NCI-H187 treated with DMSO at 0.1 percent for 48 hours (cell line): ENCODE data around the gene CT55.
"Not testable (repeated sequence)": the region's sequence is repeated elsewhere in the genome, so short reads cannot be mapped to it uniquely, and the experiment has no call there.

Experiments used
- DNase-seq: peaks from one replicate; lab custom pipeline; 2025; lab: John Stamatoyannopoulos, UW

CT55 gene, protein sequence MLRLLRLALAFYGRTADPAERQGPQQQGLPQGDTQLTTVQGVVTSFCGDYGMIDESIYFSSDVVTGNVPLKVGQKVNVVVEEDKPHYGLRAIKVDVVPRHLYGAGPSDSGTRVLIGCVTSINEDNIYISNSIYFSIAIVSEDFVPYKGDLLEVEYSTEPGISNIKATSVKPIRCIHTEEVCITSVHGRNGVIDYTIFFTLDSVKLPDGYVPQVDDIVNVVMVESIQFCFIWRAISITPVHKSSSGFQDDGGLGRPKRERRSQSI

DNA sequence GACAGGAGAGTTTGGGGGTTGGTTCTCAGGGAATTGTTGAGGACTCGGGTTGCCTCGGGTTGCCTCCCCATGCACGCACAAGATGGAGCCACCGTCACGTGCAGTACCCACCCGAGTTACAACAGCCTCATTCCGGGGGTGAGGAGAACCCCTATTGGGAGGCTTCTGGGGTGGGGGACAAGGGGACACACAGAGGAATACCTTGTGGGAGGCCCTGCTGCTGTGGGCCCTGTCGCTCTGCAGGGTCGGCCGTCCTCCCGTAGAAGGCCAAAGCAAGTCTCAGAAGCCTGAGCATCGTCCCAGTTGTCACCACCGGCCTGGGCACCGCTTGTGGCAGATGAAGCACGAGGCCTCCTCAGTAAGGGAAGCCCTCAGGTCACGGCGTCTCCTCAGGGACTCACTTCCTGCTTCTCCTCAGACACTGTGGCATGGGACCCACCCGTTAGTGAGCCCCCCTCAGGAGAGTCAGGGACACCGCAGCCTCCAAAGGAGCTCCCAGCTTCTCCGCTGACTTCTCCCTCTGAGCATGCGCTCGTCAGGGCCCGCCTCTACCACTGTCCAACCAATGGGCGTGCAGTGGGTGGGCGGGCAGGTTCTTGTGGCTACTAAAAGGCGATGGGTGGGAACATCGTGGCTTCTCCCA is at the start of gene CT55:
Gene CT55, minus strand, starts transcription at position 522 of the 643 bp plus-strand sequence. Its CDS starts 227 bp downstream, at position 295.
- DNase-seq, result no peak

DNA sequence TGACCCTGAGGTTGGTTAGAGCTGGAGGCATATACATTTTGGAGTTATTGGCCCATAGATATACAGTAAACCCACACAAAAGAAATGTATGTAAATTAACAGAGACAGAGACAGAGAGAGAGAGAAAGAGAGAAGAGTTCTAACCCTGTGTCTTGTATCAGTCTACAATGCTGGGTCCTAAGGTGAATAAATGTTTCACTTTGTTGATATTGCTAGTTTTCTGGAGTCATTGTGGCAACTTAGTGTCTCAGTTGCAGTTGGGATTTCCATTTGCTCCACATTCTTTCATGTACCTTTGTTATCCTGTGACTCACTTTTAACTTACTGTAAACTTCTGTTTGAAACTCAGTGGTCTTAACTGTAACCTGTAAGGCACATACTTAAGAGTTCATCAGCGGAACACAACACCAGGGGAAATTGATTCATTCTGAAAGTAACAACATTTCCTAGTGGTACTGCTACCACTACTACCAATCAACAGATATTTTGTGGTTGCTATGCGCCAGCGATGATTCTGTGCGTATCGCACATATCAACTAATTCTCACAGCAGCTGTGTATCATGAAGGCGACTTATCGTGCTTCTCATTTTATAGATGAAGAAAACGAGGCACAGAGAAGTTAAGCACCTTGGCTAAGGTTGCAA is 42.1 kb upstream of the CT55 start:
- no peak for DNase-seq

DNA sequence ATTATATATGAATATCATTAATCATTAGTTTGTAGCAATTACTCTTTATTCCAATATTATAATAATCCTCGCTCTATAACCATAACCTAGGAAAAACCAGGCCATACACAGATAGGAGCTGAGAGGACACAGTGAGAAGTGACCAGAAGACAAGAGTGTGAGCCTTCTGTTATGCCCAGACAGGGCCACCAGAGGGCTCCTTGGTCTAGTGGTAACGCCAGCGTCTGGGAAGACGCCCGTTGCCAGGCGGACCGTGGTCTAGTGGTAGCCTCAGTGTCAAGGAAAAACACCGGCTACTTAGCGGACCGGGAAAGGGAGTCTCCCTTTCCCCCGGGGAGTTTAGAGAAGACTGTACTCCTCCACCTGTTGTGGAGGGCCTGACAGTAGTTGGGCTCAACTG is 35.2 kb upstream of the CT55 start:
- not testable (repeated sequence) for DNase-seq

DNA sequence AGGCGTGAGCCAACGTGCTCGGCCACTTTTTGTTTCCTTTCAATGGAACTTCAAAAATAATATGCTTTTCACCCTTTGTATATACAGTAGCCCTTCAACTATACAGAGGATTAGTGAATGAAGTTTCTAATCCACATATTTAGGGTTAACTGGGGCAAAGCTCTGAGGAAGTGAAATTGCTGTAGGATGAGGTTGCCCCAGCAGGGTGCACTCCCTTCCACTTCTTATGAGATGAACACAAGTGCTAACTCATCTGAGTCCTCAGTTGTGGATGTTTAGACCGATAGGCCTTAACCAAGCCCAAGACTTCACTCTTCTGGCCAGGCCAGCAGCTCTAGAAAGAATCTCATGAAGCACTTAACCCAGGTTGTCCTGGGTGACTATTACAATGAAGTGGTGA is 29.1 kb upstream of the CT55 start:
- DNase-seq, result no peak

DNA sequence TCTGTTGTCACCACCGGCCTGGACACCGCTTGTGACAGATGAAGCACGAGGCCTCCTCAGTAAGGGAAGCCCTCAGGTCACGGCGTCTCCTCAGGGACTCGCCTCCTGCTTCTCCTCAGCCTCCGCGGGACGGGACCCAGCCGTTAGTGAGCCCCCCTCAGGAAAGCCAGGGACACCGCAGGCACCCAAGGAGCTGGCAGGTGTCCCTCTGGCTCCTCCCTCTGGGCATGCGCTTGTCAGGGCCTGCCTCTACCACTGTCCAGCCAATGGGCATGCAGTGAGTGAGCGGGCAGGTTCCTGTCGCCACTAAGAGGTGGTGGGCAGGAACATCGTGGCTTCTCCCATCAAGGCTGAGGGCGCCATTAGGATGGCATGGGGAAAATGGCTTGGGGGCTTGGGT is 23.5 kb upstream of the CT55 start:
- no peak for DNase-seq

DNA sequence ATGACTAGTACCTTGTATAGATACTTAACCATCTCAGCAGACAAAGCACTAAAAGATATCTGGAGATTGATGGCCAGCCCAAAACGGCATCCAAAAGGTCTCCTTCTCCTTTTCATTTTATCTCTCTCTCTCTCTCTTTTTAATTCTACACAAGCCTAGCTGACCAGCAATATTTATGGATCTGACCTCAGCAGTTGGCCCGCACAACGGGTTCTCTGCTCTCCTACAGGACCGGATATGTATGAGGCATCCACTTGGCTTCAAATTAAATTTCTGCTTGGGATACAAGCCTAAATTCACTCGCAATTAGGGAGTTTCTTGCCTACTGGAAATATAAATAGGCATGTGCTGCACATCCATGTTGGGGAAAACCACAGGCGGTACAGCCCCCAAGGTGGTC is 22.5 kb upstream of the CT55 start:
- DNase-seq, result no peak

DNA sequence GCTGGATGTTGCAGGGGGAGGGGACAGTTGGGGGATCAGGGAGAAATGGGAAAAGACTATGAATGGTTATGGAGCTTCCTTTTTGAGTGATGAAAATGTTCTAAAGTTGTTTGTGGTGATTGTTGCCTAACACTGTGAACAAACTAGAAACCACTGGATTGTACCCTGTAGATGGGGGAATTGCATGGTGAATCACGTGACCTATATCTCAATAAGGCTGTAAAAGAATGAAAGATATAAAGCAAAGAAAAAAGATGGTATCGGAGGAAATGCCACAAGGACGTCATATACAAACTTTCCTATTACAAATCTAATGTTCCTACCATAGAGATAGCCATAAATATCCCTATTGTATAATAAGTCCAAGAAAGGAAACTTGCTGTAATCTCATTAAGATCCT is 20.6 kb upstream of the CT55 start:
- DNase-seq, result no peak

DNA sequence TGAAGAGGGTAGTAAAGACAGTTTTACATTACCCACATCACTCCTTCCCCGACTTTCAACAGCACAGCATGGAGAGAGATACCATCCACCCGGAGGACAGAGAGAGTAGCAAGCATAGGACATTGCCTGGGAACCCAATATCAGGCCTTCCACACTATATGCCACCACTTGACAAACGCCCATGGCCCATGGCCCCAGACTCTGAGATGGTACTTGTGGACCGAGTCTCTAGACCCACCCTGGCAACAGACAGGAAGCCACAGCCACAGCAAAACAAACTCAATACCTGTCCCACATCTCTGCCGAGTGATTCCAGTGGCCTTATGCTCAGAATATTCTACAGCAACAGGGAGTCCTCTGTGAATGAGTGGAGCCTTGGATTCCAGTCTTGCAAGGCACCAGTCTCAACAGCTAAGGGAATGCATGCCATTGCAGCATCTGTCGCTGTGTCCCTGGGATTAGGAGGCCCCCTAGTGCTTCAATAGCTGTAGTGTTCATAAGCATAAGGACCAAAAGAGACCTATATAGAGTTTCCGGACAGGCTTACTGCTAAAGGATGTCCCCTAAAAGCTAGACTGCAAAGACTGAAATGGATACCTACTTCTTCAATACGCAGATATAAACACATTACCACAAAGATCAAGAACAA is 14.7 kb upstream of the CT55 start:
- no peak for DNase-seq

DNA sequence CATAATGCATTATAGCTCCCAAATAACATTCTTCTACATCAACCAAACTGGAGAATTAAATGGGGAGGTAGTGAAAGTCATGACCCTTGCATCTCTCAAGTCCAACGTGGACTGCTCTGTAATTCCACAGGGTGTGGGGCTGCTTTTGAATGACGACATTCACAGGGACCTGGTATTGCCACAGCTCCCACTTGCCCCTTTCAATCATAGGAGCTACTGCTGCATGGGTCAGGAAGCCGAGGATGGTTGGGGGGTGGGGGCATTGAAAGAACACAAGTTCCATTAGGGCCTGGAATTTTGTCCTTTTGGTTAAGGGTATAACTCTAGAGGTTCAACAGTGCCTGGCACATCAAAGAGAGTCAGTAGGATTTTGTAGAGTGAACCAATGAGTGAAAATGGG is 7.4 kb upstream of the CT55 start:
- no peak for DNase-seq

DNA sequence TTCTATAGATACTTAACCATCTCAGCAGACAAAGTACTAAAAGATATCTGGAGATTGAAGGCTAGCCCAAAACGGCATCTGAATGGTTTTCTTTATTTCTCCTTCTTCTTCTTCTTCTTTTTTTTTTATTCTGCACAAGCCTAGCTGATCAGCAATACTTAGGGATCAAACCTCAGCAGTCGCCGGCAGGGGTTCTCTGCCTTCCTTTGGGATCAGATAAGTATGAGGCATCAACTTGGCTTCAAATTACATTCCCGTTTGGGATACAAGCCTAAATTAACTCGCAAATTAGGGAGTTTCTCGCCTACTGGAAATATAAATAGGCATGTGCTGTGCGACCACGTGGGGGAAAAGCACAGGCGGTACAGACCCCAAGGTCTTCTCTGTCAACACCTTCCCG is 730 bp downstream of the CT55 start:
- no peak for DNase-seq

DNA sequence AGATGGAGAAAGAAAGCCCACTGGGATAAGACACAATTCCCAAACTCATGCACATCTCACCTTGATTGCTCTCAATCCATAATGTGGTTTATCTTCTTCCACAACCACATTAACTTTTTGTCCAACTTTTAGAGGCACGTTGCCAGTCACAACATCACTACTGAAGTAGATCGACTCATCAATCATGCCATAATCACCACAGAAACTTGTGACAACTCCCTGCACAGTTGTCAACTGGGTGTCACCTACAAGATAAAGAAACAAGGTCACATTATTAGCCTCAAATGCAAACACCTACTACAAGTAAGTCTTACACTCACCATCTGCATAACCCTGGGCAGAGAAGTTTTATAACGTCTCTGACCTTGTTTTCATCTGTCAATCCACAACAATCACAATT is 1.7 kb downstream of the CT55 start:
- DNase-seq, result not testable (repeated sequence)

DNA sequence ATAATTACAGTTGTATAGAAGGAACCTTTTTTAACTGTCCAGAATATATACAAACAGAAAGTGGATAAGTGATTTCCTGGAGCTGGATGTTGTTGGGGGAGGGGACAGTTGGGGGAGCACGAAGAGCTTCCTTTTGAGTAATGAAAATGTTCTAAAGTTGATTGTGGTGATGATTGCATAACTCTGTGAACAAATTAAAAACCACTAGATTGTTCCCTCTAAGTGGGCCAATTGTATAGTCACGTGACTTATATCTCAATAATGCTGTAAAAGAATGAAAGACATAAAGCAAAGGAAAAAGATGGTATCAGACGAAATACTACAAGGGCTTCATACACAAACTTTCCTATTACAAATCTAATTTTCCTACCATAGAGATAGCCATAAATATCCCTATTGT is 2.7 kb downstream of the CT55 start:
- DNase-seq, result no peak

DNA sequence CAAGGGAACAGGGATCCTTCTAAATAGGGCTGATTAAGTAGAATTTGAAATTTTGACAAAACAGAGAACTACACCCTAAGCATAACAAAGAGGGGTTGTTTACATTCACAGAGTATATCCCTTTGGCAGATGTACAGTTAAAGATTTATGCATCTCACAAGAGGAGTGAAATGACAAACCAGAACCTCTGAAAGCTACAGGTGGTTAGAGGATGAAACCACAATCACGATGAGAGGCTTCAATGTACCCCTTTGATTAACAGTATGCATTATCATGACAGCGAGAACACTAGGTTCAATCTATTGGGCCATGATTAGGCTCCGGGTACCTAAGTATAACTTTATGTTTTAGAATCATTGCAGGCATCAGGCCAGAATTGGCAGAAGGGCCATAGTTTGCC is 16.5 kb downstream of the CT55 start:
- not testable (repeated sequence) for DNase-seq

DNA sequence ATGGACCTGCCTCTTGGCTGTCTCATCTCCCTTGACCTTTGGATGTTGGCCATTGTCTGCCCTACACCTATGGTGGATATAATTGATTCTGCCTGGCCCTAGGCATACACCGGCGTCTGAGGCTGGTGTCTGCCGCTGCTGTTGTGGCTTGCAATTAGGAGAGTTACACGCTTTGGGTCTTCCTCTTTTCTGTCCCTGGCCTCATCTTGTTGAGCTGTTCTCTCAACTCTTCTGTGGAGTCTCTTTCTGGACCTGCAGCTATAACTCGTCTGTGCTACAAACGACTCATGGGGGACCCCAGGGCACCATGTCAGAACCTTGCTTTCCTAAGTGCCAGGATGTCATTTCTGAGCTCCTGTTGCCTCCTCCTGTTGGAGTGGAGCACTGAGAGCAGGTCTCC is 45.1 kb downstream of the CT55 start:
- not testable (repeated sequence) for DNase-seq

DNA sequence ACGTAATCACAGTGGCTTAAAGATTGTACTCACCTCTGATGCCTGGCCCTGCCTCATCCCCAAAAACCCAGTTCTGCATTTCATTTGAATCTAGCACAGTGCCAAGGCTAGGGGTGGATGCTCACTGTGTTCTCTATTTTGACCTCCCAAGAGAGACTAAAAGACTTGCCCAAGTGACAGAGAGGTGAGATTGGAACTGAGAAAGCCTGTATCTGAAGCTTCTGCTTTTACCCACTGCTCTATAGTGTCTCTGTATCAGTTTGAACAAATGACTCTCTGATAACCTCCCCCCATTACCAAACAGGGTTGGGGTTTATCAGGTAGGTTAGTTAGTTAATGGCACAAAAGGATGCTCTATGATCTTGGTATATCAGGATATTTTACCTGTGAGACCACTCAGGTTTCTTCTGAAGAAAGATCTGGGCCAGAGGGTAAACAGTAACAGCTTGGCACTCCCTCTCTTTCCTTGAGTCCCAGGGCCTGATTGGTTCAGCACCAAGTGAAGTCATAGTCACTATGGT is 51.1 kb downstream of the CT55 start, which contains the start of gene ETDB:
Gene ETDB, minus strand, starts transcription at position 471 of the 521 bp plus-strand sequence. CDS start 1,265 bp downstream, outside the sequence.
- not testable (repeated sequence) for DNase-seq

DNA sequence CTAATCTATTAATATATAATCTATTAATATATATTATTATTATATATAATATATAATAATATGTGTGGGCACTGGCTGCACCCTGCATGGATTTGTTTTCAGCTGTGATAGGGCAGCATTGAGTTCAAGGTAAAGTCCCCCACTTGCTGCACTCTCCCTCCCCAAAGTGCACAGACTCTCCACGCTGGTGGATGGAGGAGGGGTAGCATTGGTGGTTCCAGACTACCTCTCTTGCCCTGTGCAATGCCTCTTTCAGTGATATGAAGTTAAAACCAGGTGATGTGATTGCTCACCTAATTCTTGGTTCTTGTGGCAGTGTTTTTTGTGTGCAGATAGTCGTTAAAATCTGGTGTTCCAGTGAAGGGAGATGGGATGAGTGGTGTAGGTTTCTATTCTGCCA is 55.1 kb downstream of the CT55 start:
- not testable (repeated sequence) for DNase-seq

DNA sequence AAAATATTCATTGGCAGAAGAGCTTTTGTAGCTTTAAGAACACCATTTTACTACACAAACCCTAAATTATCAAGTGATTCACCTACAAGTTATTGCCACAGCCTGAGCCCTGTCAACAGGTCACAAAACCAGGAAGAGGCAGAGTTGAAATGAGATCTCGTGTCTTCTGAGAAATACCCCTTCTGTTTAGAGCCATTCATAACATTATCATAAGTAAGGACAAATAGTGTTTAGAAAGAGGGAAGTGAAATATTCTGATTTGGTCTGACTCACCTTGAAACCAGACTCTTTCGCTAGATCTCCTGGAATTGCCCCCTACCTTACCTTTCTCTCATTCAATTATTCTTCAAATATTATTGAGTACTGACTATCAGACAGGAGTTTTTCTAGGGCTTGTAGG is 56.8 kb downstream of the CT55 start:
- DNase-seq, result no peak

DNA sequence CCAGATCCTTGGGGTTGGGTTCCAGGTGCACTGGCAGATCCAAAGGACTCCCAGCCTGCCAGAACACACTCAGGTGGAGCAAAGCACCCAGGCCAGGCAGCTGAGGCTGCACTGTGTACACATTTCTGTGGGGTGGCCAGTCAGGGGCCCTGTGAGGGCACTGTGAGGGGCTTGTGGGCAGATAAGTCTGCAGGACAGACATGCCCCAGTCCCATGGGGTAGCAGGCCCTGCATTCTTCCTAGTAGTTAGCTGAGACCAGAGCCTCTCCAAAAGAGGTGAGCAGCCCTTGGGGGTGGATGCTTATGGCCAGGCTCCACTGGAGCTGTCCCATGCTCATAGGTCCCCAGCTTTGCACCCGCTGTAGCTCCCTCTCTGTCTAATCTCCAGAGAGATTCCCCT is 58.5 kb downstream of the CT55 start:
- DNase-seq, result no peak

DNA sequence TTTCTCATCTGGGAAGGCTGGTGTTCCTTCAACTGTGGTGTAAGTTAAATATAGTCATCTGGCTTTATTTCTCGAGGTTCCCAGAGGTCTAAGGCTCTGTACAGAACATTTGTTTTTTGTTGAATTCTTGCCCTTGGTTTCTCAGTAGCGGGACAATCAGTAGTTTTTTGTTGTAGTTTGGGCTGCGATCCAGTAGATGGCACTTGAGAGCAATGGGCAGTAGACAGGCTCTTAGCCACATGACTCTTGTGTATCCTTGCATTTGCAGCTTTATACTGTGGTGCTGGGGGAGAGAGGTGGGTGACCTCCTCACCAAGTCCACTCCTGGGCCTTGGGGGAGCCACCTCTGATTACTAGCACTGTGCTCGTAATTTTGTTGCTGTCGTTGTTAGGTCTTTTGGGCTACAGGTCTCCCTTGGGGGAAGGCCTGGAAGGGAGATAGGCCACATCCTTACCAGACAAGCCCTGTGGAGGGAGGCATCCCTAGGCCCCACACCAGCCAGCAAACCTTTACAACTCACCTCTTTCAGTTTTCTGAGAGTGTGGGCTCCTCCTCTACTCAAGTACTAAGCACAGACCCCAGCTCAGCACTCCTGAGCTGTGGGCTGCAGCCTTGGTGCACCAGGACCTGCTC is 59.0 kb downstream of the CT55 start:
- DNase-seq, result no peak

DNA sequence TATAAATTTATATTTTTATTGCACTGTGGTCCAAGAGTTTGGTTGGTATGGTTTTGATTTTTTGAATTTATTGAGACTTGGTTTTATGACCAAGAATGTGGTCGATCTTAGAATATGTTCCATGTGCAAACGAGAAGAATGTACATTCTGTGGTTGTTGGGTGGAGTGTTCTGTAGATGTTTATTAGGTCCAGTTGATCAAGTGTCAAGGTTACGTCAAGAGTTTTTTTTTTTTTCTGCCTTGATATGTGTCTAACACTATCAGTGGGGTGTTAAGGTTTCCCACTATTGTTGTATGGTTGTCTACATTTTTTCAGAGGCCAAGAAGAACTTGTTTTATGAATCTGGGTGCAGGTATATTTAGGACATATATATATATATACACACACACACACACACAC is 61.6 kb downstream of the CT55 start:
- DNase-seq, result no peak
